OCI-LY1 (cell line): Measurements from ENCODE around the gene CELF2.

Experiments used
- H2AFZ ChIP-seq: fragments of 200-600 bp; sonication (generic), shearing (Covaris generic); 2 replicates; pipeline ENCODE4 v1.6.0; 2014; ENCODE audit warnings: antibody characterized with exemption, mild to moderate bottlenecking, low read length
- H3F3A ChIP-seq: fragments of 200-600 bp; sonication (generic), shearing (Covaris generic); 2 replicates; pipeline ENCODE4 v1.6.0; 2014; ENCODE audit warnings: mild to moderate bottlenecking, antibody characterized with exemption, low read length, moderate library complexity; ENCODE audit not compliant: insufficient read depth
- H3K27ac ChIP-seq: fragments of 200-600 bp; sonication (generic); 2 replicates; pipeline ENCODE4 v1.5.1; 2014; ENCODE audit warnings: low read length, mixed run types, mild to moderate bottlenecking, low read depth; ENCODE audit not compliant: poor library complexity, severe bottlenecking
- H3K27me3 ChIP-seq: fragments of 200-600 bp; sonication (generic); 2 replicates; pipeline ENCODE4 v1.6.0; 2014; ENCODE audit warnings: antibody characterized with exemption, mild to moderate bottlenecking, low read length, moderate library complexity; ENCODE audit not compliant: insufficient read depth
- H3K36me3 ChIP-seq: fragments of 200-600 bp; sonication (generic); 2 replicates; pipeline ENCODE4 v1.6.1; 2014; ENCODE audit warnings: mild to moderate bottlenecking, antibody characterized with exemption, low read length, moderate library complexity, mixed read lengths; ENCODE audit not compliant: insufficient read depth
- H3K4me1 ChIP-seq: fragments of 200-600 bp; sonication (generic); 2 replicates; pipeline ENCODE4 v1.5.1; 2014; ENCODE audit warnings: mild to moderate bottlenecking, low read length, moderate library complexity; ENCODE audit not compliant: insufficient read depth, severe bottlenecking
- H3K4me2 ChIP-seq: fragments of 200-600 bp; sonication (generic), shearing (Covaris generic); 2 replicates; pipeline ENCODE4 v1.6.1; 2014; ENCODE audit warnings: low read length
- H3K4me3 ChIP-seq: fragments of 200-600 bp; sonication (generic); 2 replicates; pipeline ENCODE4 v1.5.1; 2014; ENCODE audit warnings: low read length, low read depth, mild to moderate bottlenecking, mixed read lengths; ENCODE audit not compliant: poor library complexity, severe bottlenecking
- H3K79me2 ChIP-seq: fragments of 200-600 bp; shearing (Covaris generic); 2 replicates; pipeline ENCODE4 v1.6.1; 2016; ENCODE audit warnings: mixed run types, low read length, mixed read lengths; ENCODE audit not compliant: insufficient read depth
- H3K9ac ChIP-seq: fragments of 200-600 bp; sonication (generic), shearing (Covaris generic); 2 replicates; pipeline ENCODE4 v1.6.1; 2014; ENCODE audit warnings: mild to moderate bottlenecking, low read length, mixed read lengths
- H3K9me2 ChIP-seq: fragments of 200-600 bp; sonication (generic), shearing (Covaris generic); 2 replicates; pipeline ENCODE4 v1.6.1; 2014; ENCODE audit warnings: low read depth, mild to moderate bottlenecking, low read length, mixed read lengths
- H3K9me3 ChIP-seq: fragments of 200-600 bp; shearing (Covaris generic); 2 replicates; pipeline ENCODE4 v1.6.1; 2014; ENCODE audit warnings: low read length, mixed read lengths
- H4K20me1 ChIP-seq: fragments of 200-600 bp; sonication (generic), shearing (Covaris generic); 2 replicates; pipeline ENCODE4 v1.6.0; 2016; ENCODE audit warnings: mild to moderate bottlenecking, low read length; ENCODE audit not compliant: insufficient read depth
- EZH2 ChIP-seq: fragments of 200-600 bp; sonication (generic), shearing (Covaris generic); IDR thresholded peaks from 2 replicates; pipeline ENCODE4 v1.8.0; 2017; ENCODE audit warnings: borderline replicate concordance, mixed run types, mild to moderate bottlenecking, antibody characterized with exemption, low read length, moderate library complexity, mixed read lengths
- TF ChIP-seq, protein P1 (sequence below): fragments of 200-600 bp; sonication (generic), shearing (Covaris generic); IDR thresholded peaks from 2 replicates; pipeline ENCODE4 v1.5.1; 2017; ENCODE audit warnings: mild to moderate bottlenecking, antibody characterized with exemption, low read length, moderate library complexity, mixed read lengths

CELF2 gene

DNA sequence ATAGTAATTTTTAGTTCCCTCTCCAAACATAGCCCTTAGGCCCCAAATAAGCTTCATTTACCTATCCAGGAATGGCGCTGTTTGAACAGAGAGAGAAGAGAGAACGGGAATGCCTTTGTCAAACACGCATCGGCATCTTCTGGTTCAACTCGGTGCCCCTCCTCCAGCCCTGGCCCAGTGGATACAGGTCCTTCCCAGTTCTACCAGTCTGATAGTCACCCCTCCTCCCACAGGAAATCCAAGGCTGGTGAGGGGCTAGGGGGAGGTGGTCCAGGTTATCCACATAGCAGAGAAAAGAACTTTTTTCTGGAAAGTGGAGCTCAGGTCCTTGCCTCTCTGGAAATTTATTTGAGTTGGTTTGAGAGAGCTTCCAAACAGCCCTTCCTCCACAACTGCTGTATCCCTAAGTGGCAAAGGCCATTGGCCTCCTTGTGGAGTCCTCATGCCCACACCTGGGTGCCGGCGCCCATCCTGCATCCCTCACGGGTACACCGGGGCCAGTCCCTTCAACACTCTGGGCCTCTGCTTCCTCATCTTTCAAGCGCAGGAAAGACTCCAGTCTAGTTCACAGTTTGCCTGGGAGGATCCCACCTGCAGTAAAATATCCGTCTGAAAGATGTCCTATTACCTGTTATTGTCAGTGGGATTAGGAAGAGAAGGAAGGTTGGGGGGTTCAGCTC is 287.4 kb downstream of the CELF2 start:
- H3K4me3 ChIP-seq: no peak overlapping the region
- TF ChIP-seq, protein P1, sequence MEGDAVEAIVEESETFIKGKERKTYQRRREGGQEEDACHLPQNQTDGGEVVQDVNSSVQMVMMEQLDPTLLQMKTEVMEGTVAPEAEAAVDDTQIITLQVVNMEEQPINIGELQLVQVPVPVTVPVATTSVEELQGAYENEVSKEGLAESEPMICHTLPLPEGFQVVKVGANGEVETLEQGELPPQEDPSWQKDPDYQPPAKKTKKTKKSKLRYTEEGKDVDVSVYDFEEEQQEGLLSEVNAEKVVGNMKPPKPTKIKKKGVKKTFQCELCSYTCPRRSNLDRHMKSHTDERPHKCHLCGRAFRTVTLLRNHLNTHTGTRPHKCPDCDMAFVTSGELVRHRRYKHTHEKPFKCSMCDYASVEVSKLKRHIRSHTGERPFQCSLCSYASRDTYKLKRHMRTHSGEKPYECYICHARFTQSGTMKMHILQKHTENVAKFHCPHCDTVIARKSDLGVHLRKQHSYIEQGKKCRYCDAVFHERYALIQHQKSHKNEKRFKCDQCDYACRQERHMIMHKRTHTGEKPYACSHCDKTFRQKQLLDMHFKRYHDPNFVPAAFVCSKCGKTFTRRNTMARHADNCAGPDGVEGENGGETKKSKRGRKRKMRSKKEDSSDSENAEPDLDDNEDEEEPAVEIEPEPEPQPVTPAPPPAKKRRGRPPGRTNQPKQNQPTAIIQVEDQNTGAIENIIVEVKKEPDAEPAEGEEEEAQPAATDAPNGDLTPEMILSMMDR: no peak
- no peak for TF ChIP-seq EZH2
- H3K36me3 ChIP-seq: no peaks in the 10 kb centered on the region; the same call in 1 of the 2 replicates
- no peak overlapping the region for H3K9ac ChIP-seq
- H2AFZ ChIP-seq: no peak overlapping the region
- H3K27ac ChIP-seq: no peak overlapping the region
- H3K9me2 ChIP-seq: no peaks in the 10 kb centered on the region
- H4K20me1 ChIP-seq: no peaks in the 10 kb centered on the region
- H3K9me3 ChIP-seq: peaks cover 3% of the 10 kb centered on the region; the same call in 1 of the 2 replicates
- H3K4me1 ChIP-seq: no peaks in the 10 kb centered on the region
- no peaks in the 10 kb centered on the region for H3K27me3 ChIP-seq
- no peak overlapping the region for H3K4me2 ChIP-seq
- H3K79me2 ChIP-seq: no peaks in the 10 kb centered on the region
- H3F3A ChIP-seq: no peaks in the 10 kb centered on the region

DNA sequence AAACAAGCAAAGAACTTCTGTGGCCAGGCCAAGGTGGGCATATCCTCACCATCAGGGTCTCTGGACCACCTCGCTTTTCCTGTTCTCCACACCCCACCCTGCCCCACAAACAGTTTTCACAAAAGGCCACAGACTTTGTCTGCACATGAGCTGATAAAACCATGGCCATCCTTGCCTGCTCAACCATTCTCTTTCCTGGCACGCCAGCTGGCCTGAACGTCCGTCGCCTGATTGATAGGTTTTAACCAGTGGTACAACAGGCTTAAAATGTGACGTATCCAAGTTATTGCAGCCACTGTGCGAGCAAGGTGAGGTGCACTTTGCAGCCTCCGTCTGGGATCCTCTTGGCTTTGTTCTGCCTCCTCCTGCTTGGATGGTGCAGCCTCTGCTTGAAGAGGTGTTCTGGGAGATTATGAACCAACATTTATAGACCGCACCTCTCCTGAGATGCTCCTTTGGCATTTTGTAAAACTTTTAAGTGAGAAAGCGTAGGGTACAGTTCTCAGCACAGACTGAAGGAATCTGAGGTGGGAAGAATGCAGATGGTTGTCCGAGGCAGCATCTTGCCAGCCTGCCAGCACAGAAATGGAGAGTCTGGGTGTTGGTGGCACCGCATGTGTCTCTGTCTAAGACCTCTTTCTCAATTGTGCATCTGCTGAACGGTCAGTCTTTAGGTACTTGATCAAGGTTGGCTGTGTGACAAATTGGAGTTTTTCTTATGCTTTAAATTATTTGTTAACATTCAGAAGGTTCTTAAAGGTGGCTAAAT is 288.3 kb downstream of the CELF2 start:
- no peaks in the 10 kb centered on the region for H4K20me1 ChIP-seq
- TF ChIP-seq EZH2: no peak
- no peak overlapping the region for H2AFZ ChIP-seq
- no peak overlapping the region for H3K4me2 ChIP-seq
- no peak overlapping the region for H3K27ac ChIP-seq
- H3K9me2 ChIP-seq: no peaks in the 10 kb centered on the region
- no peaks in the 10 kb centered on the region; the same call in 1 of the 2 replicates for H3K36me3 ChIP-seq
- no peak overlapping the region for H3K4me3 ChIP-seq
- no peaks in the 10 kb centered on the region for H3F3A ChIP-seq
- peaks cover 3% of the 10 kb centered on the region; the same call in 1 of the 2 replicates for H3K9me3 ChIP-seq
- H3K27me3 ChIP-seq: no peaks in the 10 kb centered on the region
- H3K79me2 ChIP-seq: no peaks in the 10 kb centered on the region
- no peak overlapping the region for H3K9ac ChIP-seq
- no peaks in the 10 kb centered on the region for H3K4me1 ChIP-seq

DNA sequence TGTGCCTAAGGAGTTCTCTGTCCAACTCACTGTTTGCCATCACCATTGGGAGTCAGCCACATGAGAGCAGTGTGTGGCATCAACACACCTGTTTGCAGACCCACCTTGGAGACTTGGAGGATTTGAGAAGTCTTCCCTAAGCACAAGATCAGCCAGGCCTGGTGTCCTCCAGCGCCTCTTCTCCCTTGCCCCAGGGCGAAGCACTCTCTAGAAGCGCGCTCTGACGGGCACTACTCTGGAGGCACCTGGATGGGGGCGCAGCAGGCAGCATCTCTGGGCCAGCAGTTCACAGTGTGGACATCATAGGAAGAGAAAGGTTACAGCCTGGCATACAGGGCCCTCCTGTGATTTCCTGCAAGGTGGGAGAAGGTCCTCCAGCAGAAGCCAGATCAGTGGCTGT is 289.3 kb downstream of the CELF2 start:
- Histone ChIP-seq H3K9ac (no peak overlapping the region), H3K36me3 (no peaks in the 10 kb centered on the region; the same call in 1 of the 2 replicates), H3K4me3 (no peak overlapping the region), H4K20me1 (no peaks in the 10 kb centered on the region), H3K4me2 (no peak overlapping the region), H3K27me3 (no peaks in the 10 kb centered on the region), H3K79me2 (no peaks in the 10 kb centered on the region), H2AFZ (no peak overlapping the region), H3K4me1 (no peaks in the 10 kb centered on the region), H3F3A (no peaks in the 10 kb centered on the region), H3K27ac (no peak overlapping the region), H3K9me2 (no peaks in the 10 kb centered on the region), H3K9me3 (peaks cover 3% of the 10 kb centered on the region; the same call in 1 of the 2 replicates)
- no peak for TF ChIP-seq EZH2
- TF ChIP-seq, protein P1: no peak
